NCI-H1048 (cell line): Measurements from ENCODE around the gene CNGA3.

Source experiments
- DNase-seq: peaks from one replicate; lab custom pipeline; 2025; lab: John Stamatoyannopoulos, UW

The CNGA3 gene

DNA sequence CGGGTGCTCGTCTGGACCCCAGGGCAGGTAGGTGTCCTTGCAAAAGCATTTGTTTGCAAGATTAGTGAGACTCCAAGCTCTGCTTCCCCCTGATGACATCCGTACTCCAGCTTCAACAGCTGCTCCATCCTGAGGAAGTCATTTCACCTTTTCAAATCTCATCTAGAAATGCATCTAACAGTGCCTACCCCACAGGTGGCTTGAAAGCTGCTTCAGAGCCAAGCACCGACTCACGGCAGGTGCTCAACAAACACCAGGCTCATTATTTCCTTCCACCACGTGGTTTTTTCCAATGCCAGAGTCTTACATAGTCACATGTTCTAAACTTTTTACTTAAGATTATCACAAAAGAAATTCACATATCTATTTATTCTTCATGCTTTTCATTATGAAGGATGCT lies 31.9 kb downstream of the CNGA3 start:
- no peak for DNase-seq

DNA sequence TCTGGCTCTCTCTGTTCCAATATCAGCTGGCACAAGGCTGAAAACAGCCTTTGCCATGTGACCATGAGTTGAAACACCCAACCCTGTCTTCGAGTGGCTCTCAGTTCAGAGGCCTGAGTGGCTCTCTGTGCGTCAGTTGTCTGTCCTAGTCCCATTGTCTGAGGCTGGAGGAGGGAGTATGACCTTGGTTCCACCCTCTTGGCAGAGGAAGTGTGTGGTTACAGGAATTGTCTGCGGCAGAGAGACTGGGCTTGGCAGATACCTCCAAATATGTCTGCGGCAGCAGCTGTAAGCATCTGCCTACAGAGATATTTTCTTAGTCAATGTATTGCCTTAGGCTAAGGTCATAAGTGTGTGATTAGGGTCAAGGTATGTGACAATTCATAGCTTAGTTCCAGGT lies 32.6 kb downstream of the CNGA3 start:
- no peak for DNase-seq

DNA sequence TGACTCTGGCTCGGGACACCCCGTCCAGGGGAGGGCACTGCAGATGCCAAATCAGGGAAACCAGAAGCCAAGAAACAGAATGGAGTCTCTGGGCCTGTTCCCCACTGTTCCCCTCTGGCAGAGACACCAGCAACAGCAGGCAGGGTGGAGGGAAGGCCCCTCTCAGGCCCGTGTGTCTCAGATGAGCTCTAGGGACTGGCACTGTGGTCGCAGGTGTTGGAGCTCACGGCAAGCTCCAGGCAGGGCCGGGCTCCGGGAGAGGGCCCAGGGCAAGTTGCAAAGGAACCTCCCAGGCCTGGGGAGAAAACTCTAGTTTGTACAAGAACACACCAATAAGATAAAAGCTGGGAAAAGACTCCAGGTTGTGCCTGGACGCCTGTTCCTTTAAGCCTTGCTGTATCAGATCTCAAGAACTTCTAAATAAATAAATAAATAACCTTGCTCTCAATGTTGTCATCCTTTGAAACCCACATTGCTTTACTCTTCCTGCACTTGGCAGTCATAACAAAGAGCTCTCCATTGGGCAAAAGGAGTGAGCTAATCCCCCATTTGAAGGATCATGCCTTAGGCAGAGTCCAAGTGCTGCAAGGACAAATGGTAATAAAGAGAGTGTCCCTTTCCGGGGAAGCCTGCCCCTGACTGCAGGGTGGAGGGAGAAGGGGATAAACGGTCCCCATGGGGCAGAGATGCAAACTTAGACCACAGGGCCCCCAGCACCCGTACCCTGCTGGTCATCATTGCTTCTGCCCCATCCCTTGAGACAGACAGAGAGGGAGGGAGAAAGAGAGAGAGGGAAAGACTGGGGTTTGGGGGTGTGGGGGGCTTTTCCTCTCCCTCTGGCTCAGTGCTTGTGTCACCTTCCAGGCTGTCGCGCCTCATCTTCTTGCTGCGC lies 33.3 kb downstream of the CNGA3 start:
- no peak for DNase-seq

- DNase-seq = no peak
These were observed 33.9 kb downstream of the CNGA3 start for GRCh38 chr2:98380203-98380535.

GRCh38 chr2:98381494-98381893 lies 35.2 kb downstream of the CNGA3 start:
- no peak for DNase-seq

- DNase-seq = no peak
These were observed 35.8 kb downstream of the CNGA3 start for GRCh38 chr2:98382086-98382485.

DNA sequence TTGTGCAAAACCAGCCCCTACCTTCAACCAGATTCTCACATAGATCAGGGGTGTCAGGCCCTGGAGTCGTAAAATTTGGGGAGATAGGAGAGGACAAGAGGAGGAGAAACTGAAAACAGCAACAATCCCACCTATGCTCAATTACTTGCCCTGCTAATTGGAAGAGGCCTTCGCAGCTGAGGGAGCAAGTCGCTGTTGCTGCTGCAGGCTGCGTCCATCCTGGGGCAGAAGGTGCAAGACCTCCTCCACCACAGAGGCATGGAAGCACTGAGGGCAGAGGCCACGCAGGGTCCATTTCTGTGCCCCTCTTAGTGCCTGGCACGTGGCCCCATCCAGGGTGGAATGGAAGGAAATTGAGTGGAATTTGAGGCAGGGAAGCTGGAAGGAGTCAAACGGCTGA lies 36.5 kb downstream of the CNGA3 start:
- no peak for DNase-seq

- DNase-seq = no peak
These were observed 36.9 kb downstream of the CNGA3 start for GRCh38 chr2:98383166-98383565.

GRCh38 chr2:98385050-98385699 lies 38.9 kb downstream of the CNGA3 start:
- DNase-seq = peak; percentile 68

- no peak for DNase-seq
These were observed 41.2 kb downstream of the CNGA3 start for GRCh38 chr2:98387478-98387877.

- no peak for DNase-seq
These were observed 41.8 kb downstream of the CNGA3 start for GRCh38 chr2:98388081-98388480.

DNA sequence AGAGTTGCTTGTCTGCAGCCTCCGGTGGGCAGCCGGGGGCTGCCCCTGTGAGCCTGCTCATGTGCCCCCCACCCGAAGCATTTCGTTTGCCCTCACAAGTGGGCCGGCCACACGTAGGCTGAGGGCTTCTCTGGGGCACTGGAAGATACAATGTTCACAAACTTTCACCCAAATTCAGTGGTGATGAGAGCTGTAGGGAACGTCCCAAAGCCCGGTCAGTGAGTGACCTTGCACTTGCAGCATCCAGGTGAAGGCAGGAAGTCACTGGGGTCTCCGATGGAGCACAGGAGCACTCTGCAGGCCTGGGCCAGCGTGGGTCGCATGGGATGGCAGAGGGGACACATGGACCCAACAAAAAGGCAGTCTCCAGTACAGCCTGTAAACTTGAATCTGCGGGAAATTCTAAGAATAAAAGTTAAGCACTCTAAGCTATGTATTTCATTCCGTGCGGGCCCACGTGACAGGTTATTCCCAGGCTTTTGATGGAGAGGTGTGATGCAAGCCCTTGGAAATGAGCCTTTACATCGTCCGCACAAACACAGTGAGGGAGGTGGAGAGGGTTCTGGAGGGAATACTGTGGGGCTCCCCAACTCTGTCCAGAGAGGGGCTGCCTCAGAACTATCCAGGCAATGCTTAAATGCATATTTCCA lies 42.5 kb downstream of the CNGA3 start:
- DNase-seq = no peak

DNA sequence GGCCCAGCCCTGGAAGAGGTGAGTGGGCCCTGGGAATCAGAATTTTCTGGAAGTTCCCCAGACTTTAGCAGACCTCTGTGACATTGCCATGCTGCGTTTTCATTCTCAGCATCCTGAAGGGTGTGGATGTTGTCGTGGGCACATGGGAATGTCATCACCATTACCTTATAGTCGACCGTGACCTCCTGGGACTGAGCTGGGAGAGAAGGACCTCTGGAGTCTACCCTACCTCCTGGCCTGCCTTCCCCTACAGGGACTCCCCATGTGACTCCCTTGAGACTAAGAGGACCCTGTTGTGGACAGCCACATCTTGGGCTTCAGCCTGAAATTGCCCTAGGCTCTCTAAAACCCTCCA lies 43.0 kb downstream of the CNGA3 start:
- DNase-seq = no peak

- no peak for DNase-seq
These were observed 44.6 kb downstream of the CNGA3 start for GRCh38 chr2:98390571-98391476.

DNA sequence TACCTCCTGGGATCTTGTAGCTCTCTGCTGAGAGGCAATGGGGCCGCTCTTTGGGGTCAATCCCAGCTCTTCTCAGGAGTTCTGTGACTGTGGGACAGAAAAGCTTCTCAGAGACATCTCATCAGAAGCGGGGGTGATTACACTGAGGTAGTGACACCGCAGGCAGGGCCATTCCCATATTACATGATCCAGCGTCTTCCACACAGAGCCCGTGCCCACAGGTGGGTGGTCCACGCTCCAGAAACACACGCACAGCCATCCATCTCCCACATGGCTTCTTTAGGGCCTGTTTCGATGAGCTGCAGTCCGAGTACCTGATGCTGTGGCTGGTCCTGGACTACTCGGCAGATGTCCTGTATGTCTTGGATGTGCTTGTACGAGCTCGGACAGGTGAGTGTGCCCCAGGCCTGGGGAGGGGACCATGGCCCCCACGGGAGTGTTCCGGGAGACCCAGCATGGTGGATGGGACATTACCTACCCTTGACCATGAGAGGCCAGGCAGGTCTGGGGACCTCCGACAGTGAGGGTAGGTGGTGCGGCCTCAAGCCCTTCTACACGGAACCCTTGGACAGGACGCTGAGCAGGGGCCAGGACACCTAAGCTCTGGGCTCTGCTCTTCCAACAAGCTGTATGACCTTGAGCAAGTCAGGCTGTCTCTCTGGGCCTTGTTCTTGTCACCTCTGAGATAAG lies 45.5 kb downstream of the CNGA3 start:
- DNase-seq = no peak

DNA sequence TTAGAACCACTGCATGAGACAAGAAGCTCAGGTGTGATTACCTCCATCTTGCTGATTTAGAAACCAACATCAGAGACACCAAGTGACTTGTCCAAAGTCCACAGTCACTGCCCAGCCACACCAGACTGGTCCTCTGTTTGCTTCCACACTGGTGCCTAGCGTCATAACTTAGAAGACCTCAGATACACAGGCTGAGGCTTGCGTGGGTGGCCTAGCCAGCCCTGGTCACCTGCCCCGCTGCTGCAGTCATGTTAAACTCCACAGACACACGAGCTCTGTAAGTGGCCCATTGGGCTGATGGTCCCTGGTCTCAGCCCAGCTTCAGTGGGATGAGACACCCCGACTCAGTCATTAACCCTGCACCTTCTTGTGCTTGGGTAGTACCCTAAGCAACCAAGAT lies 47.1 kb downstream of the CNGA3 start:
- DNase-seq = no peak

DNA sequence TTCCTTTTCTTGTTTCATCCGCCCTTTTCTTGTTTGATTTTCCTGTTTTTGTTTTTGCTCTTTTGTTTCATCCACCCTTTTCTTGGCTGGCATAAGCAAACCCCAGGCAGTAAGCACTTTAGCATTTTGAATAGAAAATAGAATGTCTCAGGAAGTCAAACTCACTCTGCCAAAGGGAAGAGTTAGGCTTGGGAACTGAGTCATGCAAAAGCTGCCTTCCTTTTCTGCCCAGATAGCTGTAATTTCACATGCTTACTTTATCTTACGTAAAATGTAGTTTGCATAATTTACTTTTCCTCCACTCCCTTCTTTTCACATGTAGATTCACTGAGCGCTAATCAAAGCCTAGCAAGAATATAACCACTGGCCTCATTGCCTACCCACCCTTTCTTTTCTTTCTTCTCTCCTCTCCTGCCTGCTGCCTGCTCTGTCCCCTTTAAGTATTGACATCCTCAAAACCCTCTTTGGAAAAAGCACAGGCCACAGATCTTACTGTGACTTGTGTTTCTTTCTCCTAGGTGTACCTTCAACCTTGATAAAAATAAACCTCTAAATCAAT lies 48.4 kb downstream of the CNGA3 start:
- no peak for DNase-seq

DNA sequence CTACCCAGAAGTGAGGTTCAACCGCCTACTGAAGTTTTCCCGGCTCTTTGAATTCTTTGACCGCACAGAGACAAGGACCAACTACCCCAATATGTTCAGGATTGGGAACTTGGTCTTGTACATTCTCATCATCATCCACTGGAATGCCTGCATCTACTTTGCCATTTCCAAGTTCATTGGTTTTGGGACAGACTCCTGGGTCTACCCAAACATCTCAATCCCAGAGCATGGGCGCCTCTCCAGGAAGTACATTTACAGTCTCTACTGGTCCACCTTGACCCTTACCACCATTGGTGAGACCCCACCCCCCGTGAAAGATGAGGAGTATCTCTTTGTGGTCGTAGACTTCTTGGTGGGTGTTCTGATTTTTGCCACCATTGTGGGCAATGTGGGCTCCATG lies 49.7 kb downstream of the CNGA3 start:
- no peak for DNase-seq

DNA sequence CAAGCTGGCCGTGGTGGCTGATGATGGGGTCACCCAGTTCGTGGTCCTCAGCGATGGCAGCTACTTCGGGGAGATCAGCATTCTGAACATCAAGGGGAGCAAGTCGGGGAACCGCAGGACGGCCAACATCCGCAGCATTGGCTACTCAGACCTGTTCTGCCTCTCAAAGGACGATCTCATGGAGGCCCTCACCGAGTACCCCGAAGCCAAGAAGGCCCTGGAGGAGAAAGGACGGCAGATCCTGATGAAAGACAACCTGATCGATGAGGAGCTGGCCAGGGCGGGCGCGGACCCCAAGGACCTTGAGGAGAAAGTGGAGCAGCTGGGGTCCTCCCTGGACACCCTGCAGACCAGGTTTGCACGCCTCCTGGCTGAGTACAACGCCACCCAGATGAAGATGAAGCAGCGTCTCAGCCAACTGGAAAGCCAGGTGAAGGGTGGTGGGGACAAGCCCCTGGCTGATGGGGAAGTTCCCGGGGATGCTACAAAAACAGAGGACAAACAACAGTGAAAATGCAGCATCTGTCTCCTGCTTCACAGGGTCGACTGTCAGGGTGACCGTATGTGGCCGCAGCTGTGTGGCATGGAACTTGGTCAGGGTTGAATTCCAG lies 50.6 kb downstream of the CNGA3 start:
- no peak for DNase-seq

DNA sequence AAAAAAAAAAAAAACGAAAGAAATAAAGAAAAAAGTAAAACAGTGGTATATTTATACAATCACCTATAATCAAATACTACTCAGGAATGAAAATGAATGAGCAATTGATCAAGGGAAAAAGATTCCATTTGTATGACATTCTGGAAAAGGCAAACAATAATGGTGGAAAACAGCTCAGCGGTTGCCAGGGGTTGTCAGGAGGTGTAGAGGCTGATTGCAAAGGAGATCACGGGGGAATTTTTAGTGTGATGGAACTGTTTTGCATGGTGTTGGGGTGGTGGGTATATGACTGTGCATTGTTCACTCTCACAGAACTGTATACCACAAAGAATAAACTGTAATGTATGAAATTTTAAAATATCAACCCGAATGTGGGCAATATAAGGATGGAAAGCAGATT lies 52.9 kb downstream of the CNGA3 start:
- DNase-seq = no peak

DNA sequence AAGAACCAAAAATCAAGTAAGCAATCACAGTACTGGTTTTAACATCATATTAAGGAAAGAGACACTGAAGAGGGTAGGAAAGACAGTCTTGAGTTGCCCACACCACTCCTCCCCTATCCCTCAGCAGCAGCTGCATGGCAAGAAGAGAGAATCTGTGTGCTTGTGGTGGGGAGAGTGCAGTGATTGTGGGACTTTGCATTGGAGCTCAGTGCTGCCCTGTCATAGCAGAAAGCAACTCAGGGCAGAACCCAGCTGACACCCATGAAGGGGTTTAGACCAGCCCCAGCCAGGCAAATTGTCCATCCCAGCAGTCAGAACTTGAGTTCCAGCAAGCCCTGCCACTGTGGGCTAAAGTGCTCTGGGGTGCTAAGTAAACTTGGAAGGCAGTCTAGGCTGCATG lies 57.6 kb downstream of the CNGA3 start:
- no peak for DNase-seq
